Measurements from ENCODE around the gene FNDC3B. TPM values are rescaled to one million over a fixed set of nuclear protein-coding genes. Genes with fewer than 3 reads are reported as not detected.
A peak's percentile ranks its signal among the peaks of the same experiment; 100 is the strongest.

FNDC3B gene
- total RNA-seq, 1 donor from 2014 or later = 290 TPM

DNA sequence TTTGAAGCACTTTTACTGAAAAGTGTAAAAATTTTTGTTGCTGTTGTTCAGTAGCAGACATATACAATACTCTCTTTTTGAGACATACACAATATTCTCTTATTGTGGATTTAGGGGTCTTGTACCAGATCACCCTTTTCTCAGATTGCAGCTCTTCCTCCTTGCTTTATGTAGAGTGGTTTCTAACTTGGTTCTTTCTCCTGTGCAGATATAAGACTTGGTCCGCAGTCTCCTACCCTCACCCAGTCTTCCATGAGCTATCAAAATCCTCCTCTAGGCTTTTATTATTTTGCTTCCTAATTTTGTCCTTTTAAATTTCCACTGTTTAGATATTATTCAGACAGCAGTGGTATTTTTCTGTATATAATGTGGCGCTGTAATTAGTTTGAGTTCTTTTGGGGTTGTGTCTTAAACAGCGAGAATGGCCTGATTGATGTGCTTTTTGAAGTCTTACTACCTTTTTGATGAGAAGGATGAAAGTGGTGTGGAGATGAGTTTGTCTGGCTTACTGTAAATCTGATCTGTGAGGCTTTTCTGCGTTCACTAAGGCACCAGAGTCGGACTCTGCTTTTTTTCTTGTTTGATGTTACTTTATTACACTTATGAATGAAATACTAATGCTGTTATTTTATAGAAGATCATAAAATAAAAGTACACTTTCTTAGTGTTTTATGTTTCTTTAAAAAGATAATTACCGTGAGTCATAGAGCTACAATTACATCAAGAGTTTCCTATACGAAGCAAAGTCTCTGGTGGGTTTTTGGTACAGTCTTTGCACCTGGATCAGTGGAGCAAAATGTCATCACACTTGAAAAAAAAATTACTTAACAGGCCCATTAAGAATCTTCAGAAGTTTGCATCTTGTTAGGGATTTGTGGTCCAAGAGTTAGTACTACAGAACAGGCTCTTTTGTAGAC lies 27.8 kb downstream of the FNDC3B start:
- Mint-ChIP-seq H3K4me3 (ENCODE audit: unreplicated experiment) (peak overlapping the region; percentile 23), H3K27me3 (ENCODE audit: low read depth) (no peaks in the 10 kb centered on the region), H3K4me1 (ENCODE audit: low read depth) (peaks cover 90% of the 10 kb centered on the region), H3K27ac (ENCODE audit: unreplicated experiment) (peak overlapping the region; percentile 95), H3K36me3 (ENCODE audit: low read depth) (peaks cover 19% of the 10 kb centered on the region), H3K9me3 (ENCODE audit: low read depth) (no peaks in the 10 kb centered on the region)
- TF ChIP-seq, protein P1, sequence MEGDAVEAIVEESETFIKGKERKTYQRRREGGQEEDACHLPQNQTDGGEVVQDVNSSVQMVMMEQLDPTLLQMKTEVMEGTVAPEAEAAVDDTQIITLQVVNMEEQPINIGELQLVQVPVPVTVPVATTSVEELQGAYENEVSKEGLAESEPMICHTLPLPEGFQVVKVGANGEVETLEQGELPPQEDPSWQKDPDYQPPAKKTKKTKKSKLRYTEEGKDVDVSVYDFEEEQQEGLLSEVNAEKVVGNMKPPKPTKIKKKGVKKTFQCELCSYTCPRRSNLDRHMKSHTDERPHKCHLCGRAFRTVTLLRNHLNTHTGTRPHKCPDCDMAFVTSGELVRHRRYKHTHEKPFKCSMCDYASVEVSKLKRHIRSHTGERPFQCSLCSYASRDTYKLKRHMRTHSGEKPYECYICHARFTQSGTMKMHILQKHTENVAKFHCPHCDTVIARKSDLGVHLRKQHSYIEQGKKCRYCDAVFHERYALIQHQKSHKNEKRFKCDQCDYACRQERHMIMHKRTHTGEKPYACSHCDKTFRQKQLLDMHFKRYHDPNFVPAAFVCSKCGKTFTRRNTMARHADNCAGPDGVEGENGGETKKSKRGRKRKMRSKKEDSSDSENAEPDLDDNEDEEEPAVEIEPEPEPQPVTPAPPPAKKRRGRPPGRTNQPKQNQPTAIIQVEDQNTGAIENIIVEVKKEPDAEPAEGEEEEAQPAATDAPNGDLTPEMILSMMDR (IDR thresholded peaks at IDR 0.05) = no peak
- DNase-seq (ENCODE audit: low spot score) = no peak

- Mint-ChIP-seq H3K27me3 (ENCODE audit: low read depth) (no peaks in the 10 kb centered on the region), H3K36me3 (ENCODE audit: low read depth) (peaks cover 15% of the 10 kb centered on the region), H3K9me3 (ENCODE audit: low read depth) (no peaks in the 10 kb centered on the region), H3K4me1 (ENCODE audit: low read depth) (peaks cover 87% of the 10 kb centered on the region), H3K4me3 (ENCODE audit: unreplicated experiment) (no peak overlapping the region), H3K27ac (ENCODE audit: unreplicated experiment) (peak overlapping the region; percentile 95)
- no peak for DNase-seq (ENCODE audit: low spot score)
- TF ChIP-seq, protein P1 (IDR thresholded peaks at IDR 0.05) = no peak
These were observed 28.6 kb downstream of the FNDC3B start for GRCh38 chr3:172067837-172068440.

DNA sequence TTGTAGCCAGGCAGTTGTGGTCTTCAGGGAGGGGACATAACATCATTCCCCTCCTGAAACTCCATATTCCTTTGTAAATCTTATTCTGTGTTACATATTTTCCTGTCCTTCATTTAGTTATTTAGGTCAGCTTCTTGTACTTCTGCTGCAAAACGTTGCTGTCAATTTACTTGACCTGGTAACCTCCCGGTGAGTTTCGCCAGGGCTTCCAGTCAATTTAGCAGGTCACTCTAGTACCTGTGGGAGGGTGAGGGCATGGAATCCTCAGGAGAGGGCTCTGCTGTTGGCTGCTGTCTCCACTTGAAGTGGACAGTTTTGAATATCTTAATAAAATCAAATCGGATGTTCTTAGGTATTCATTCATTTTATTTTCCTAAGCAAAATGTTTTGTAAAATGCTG lies 29.6 kb downstream of the FNDC3B start:
- H3K4me1 Mint-ChIP-seq (ENCODE audit: low read depth) = peaks cover 86% of the 10 kb centered on the region
- H3K27ac Mint-ChIP-seq (ENCODE audit: unreplicated experiment) = peak overlapping the region; percentile 84
- no peak for DNase-seq (ENCODE audit: low spot score)
- no peaks in the 10 kb centered on the region for H3K9me3 Mint-ChIP-seq (ENCODE audit: low read depth)
- peaks cover 9% of the 10 kb centered on the region for H3K36me3 Mint-ChIP-seq (ENCODE audit: low read depth)
- no peaks in the 10 kb centered on the region for H3K27me3 Mint-ChIP-seq (ENCODE audit: low read depth)
- H3K4me3 Mint-ChIP-seq (ENCODE audit: unreplicated experiment) = no peak overlapping the region
- TF ChIP-seq, protein P1 (IDR thresholded peaks at IDR 0.05) = no peak

DNA sequence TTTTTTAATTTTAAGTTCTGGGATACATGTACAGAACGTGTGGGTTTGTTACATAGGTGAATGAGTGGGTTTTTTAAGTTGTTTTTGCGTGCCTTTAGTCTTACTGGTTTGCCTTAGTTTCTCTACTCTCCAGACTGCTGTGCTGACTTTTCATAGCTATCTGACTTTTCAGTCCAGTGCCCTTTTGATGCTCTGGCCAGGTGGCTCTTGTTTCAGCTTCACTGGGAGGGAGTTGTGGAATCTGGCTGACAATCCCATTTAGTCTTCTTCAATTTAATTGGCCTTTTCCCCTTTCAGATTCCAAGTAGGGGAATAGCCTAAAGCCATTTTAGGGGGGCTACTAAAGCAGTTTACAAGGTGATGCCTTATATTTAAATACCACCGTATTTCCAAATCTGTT lies 30.1 kb downstream of the FNDC3B start:
- no peak overlapping the region for H3K4me3 Mint-ChIP-seq (ENCODE audit: unreplicated experiment)
- H3K36me3 Mint-ChIP-seq (ENCODE audit: low read depth) = peaks cover 6% of the 10 kb centered on the region
- H3K27me3 Mint-ChIP-seq (ENCODE audit: low read depth) = no peaks in the 10 kb centered on the region
- H3K4me1 Mint-ChIP-seq (ENCODE audit: low read depth) = peaks cover 86% of the 10 kb centered on the region
- TF ChIP-seq, protein P1 (IDR thresholded peaks at IDR 0.05) = no peak
- DNase-seq (ENCODE audit: low spot score) = no peak
- H3K9me3 Mint-ChIP-seq (ENCODE audit: low read depth) = no peaks in the 10 kb centered on the region
- peak overlapping the region; percentile 87 for H3K27ac Mint-ChIP-seq (ENCODE audit: unreplicated experiment)

DNA sequence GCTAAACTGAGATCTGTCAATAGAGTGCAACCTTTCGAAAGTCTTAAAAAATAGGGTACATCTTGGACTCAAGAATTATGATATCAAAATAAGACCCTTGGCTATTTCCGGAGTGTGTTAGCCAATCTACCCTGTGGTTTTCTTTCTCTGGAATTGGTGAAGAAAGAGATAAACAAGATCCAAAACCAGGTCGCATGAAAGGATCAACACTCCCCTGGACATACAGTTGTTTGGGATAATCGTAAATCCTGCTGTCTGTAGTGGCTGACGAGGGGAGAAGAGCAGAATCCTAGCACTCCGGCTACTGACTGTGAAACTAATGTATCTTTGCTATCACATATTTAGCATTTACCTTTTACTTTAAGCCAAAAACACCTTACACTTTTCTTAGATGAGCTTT lies 30.9 kb downstream of the FNDC3B start:
- Mint-ChIP-seq H3K9me3 (ENCODE audit: low read depth) (no peaks in the 10 kb centered on the region), H3K36me3 (ENCODE audit: low read depth) (peaks cover 3% of the 10 kb centered on the region), H3K4me1 (ENCODE audit: low read depth) (peaks cover 86% of the 10 kb centered on the region), H3K27me3 (ENCODE audit: low read depth) (no peaks in the 10 kb centered on the region), H3K4me3 (ENCODE audit: unreplicated experiment) (no peak overlapping the region), H3K27ac (ENCODE audit: unreplicated experiment) (peak overlapping the region; percentile 22)
- no peak for DNase-seq (ENCODE audit: low spot score)
- TF ChIP-seq, protein P1 (IDR thresholded peaks at IDR 0.05) = no peak

Data from chondrocyte (in vitro differentiated cells).